T-helper 1 cell (primary cell): ENCODE measurements around the gene ONECUT2.

Experiments
- DNase-seq, 5 donors: peaks; one replicate each; pipeline ENCODE4 v3.0.0-alpha.2; 2012 to 2020

Gene ONECUT2

GRCh38 chr18:57431467-57432080, 3.6 kb upstream of the ONECUT2 start:
- DNase-seq, result no peak

DNA sequence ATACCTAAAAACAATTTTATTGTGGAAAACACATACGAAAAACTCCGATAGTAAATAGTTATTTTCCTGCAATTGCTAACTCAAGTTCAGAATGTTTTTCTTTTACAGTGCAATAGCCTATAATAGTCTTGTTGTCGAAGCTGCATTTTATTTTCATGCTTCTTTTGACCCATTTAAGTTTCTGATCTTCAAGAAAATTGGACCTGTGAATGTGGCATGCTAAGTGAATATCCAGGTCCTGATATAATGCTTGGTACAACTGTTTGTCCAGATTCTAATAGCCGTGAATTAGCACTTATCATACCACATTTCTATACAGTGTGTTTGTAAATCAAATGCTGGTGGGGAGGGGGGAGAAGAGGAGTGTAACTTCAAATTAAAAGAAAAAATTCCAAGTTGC, 3.0 kb upstream of the ONECUT2 start:
- DNase-seq, result no peak

DNA sequence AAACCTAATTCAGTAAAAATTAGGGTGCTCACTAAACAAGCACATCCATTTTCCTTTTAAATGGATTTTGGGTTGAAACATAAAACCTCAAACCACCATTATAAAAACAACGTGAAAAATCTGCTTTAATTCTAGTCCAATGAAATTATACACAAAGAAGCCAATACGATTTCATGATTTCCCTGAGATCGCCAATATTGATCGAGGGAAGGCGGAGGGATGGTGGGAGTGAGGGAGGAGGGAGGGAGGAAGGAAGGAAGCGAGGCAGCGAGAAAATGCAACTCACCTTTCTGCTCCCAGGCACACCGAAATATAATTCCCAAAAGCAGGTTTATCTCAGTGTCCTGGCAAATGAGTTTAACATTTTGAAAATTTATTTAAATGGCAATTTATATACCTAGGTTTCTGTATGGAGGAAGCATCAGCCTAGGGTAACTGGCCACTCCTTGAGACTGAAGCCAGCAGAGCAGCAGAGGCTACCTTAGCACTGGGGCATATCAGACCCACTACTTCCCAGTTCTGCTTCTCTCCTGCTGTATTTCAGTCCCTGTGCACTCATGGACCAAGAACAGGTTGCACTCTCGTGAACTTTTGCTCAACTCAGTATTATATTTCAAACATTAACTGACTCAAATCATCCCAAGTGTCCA, 2.3 kb upstream of the ONECUT2 start:
- no peak for DNase-seq

GRCh38 chr18:57433482-57433881, 1.7 kb upstream of the ONECUT2 start:
- no peak for DNase-seq

DNA sequence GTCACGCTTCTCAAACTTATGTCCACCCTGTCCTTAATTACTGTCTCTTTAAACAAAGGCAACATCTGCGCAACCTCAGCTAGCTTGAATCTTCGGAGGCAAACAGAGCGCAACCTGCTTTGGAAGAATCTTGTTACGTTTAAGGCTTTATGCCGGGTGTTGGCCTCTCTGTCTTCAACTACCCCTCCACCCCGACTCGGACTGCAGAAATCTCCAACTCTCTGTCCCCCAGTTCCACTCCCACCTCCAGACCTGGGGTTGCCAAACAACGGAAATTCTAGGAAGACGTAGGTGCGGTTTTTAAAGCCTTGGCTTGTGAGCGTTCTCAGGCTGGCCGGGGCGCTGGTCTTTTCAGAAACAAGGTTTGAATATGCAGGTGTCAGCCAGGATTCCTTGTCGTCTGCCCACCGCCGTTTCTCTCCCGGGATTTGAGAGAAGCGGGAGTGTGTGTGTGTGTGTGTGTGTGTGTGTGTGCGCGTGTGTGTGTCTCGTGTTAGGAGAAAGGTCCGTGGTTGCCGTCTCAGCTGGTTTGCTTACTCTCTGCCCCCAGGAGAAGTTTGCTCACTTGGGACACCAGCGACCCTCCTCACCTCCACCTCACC, 1.1 kb upstream of the ONECUT2 start:
- DNase-seq, result no peak

GRCh38 chr18:57435846-57436190, 644 bp downstream of the ONECUT2 start:
- DNase-seq, result no peak

DNA sequence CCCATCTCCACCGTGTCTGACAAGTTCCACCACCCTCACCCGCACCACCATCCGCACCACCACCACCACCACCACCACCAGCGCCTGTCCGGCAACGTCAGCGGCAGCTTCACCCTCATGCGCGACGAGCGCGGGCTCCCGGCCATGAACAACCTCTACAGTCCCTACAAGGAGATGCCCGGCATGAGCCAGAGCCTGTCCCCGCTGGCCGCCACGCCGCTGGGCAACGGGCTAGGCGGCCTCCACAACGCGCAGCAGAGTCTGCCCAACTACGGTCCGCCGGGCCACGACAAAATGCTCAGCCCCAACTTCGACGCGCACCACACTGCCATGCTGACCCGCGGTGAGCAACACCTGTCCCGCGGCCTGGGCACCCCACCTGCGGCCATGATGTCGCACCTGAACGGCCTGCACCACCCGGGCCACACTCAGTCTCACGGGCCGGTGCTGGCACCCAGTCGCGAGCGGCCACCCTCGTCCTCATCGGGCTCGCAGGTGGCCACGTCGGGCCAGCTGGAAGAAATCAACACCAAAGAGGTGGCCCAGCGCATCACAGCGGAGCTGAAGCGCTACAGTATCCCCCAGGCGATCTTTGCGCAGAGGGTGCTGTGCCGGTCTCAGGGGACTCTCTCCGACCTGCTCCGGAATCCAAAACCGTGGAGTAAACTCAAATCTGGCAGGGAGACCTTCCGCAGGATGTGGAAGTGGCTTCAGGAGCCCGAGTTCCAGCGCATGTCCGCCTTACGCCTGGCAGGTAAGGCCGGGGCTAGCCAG, 1.2 kb downstream of the ONECUT2 start:
- no peak for DNase-seq

GRCh38 chr18:57436965-57437333, 1.8 kb downstream of the ONECUT2 start:
- no peak for DNase-seq

DNA sequence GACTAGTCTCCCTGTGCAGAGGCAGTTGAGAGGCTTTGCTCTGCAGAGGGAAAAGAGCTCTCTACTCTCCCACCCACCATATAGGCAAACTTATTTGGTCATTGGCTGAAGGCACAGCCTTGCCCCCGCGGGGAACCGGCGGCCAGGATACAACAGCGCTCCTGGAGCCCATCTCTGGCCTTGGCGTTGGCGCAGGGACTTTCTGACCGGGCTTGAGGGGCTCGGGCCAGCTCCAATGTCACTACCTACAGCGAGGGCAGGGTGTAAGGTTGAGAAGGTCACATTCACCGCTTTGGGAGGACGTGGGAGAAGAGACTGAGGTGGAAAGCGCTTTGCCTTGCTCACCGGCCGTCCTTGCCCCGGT, 2.2 kb downstream of the ONECUT2 start:
- no peak for DNase-seq

- peak in 1 of 5 donors; percentile 25 for DNase-seq
These were observed 2.8 kb downstream of the ONECUT2 start for GRCh38 chr18:57437766-57438671.

DNA sequence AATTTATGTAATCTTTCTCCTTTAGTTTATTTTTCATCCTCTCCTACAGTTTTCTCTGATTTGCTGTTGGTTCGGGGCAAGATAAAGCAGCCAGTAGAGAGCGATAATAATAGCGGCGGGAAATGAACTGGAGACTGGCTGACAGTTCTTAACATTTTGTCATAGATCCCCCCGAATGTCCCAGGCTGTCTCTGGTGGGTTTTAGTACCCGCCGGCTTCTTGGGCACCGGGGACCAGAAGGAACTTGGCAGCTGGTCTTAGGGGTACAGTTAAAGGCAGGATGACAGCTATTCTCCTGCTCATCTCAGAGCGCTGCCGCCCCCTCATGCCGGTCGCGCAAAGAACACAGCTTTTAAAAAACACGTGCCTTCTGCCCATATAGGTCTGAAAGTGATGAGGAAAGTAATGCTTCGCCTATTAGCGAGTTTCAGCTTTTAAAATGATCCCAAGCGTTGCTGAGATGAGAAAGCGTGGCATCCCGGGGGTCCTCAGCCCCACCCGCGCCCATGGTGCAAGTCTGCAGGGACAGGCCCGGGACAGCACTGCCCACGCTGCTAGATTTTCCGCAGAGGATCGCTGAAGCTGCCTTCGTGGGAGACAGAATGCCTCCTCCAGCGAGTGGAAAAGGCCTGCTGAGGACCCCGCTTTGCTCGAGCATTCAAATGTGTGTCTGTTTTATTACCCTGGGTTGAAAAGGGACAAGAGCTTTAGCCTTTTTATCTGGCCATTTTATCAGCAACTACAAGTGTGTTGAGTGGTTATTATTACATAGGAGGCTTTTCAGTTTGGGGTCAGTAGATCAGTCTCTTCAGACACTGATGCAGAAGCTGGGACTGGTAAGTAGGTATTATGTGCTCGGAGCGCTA, 3.8 kb downstream of the ONECUT2 start:
- no peak for DNase-seq

DNA sequence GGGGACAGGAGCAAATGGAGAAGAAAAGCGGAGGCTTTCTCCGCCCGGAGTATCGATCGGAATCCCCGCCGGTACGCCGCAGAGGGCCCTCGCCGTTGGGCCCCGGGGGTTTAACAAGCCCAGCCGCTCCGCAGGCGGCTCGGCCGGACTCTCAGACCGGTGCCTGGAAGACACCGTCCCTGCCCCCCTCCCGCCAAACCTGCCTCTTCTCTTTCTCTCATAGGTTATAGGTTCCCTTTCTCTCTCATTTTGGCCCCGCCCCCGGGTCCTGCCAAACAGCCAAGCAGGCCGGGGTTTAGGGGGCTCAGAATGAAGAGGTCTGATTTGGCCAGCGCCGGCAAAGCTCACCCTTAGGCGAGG, 4.4 kb downstream of the ONECUT2 start:
- DNase-seq, result no peak

DNA sequence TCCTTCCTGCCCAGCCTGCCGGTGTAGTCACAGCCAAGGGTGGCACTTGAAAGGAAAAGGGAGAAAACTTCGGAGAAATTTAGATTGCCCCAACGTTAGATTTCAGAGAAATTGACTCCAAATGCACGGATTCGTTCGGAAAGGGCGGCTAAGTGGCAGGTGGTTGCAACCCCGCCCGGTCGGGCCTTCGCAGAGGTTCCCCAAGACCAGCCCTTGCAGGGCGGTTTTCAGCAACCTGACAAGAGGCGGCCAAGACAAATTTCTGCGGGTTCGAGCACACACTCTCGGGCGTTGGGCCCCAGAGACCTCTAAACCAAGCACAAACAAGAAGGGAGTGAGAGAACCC, 4.8 kb downstream of the ONECUT2 start:
- DNase-seq, result no peak

DNA sequence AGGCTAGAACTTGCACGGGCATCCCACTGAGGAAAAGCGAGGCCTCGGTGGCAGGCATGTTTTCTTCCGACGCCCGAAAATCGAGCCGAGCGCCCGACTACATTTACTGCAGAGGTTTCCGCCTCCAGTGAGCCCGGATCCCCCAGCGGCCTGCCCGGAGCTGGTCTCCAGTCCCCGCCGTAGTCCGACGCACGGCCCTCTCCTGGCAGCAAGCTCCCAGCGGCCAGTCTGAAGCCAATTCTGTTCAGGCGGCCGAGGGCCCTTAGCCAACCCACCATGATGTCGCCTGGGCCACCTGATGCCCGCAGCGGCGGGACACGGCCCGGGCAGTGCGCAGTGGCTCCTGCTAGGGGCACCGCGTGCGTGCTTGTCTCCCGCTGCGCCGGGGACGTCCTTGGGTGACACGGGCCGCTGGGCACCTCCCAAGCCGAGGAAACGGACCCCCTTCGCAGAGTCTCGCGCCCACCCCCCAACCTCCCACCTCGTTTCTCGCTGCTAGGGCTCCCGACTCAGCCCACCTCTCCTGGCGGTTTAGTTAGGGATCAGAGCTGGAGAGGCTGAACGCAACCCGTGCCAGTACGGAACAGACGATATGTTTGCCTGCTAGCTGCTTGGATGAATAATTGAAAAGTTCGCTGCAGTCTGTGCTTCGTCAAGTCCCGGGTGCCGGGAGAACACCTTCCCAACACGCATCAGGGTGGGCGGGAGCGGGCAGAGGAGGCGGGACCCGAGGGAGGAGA, 5.3 kb downstream of the ONECUT2 start:
- DNase-seq, result no peak

DNA sequence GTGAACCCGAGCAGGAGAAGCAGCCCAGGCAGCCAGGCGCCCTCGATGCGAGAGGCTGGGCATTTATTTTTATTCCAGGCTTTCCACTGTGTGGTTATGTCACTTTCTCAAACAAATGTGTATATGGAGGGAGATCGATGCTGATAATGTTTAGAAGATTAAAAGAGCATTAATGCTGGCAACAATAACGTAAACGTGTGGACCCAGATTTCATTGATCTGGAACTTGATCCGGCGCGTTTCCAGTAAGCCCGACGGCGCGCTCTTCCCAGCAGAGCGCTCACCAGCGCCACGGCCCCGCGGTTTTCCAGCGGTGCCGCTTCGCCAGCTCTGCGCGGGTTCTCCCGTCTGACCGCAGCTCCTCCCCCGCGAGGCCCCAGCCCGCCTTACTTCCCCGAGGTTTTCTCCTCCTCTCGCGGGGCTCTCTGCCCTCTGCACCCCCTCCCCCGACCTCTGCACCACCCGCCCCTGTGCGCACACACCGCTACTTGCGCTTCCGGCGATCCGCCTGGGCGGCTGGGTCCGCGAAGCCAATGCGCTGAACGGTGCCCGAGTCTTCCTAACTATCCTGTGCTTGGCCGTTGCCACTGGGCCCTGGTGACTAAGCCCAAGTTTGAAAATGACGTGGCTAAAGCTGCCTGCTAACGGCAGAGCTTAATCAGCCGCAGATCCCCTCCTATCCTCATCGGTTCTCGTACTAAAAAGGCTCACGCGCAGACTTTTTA, 6.1 kb downstream of the ONECUT2 start:
- peak in 1 of 5 donors; percentile 19 for DNase-seq

DNA sequence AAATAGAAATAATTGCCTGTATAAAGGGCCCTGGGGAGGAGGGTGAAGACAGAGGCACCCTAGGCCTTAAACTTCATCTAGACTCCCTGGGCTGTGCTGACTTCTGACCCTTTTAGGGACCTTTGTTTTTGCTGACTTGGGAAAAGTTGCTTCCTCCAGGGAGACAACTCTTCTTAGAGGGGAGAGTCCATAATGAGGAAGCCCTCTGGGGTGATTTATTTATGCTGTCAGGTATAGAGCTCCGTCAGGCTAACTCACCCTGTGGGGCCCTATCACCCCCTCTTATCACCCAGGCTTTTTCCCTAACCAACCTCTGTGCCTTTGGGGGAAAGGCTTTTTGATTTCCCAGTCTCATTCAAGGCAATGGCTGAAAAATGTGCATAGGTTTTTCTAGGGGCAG, 8.1 kb downstream of the ONECUT2 start:
- no peak for DNase-seq

- no peak for DNase-seq
These were observed 8.5 kb downstream of the ONECUT2 start for GRCh38 chr18:57443702-57444101.

DNA sequence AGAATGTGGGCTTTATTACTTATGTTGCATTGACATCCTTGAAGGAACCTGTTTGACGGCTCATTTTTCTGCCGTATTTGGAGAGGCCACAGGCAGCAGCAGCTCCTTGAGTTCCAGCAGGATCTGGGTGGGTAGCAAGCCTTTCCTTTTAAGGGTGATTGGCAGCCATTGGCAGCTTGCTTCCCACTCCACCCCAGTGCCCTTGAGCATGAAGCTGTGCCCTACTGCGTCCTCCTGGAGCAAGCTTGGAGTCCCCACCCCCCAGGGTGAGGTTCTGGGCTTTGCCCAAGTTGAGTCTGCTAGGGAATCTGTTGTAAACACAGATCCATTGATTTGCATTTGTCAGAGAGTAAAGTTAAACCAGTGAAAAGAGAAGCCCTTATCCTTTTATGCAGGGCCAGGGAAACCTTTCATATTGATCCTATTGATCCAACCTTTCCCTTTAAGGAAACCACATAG, 9.2 kb downstream of the ONECUT2 start:
- no peak for DNase-seq

DNA sequence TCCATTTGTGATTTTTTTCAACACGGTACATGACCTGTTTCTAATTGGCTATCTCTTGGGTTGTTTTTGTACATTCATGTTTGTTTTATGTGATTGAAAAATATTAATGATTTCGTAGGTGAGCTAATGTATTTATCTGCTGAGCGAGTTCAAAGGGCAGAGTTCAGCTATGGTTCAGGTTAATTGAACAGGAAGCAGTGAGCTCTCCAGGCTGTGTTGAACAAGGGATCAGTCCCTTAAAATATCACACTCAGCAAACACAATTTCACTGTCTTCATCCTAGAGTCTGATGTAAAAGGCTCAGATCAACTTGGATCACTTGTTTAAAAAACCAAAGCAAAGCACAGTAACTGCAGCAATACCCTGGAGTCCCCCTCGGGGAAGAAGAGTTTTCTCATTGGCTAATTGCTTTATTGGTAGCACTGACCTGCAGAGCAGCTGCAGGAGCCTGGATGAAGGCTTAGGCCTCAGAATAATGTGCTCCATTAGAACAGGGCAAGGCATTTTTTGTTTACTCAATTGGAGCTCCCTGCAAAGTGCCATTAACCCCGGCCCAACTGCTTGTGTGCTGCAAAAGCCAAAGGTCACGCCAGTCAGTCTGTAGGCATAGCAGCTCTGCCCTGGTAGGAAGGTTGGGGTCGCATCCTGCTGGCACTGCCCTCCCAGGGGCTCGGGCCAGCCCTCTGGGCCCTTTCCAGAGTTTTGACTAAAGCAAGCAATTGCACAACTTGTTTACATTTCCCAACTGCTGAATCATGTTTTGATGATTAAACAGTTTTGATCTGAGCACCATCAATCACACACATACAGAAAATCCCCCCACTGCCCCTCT, 10.5 kb downstream of the ONECUT2 start:
- DNase-seq, result no peak

GRCh38 chr18:57446322-57446721, 11.1 kb downstream of the ONECUT2 start:
- DNase-seq, result no peak
